ENCODE results near the gene ZNHIT3.

- TF ChIP-seq EZH2 (IDR thresholded peaks at IDR 0.05; ENCODE audit: borderline replicate concordance, control insufficient read depth, low read depth, low read length) (no peak), HDAC6 (IDR thresholded peaks at IDR 0.05; ENCODE audit: unreplicated experiment) (no peak), CREB1 (IDR thresholded peaks at IDR 0.05; ENCODE audit: low read depth) (no peak), CTCF (IDR thresholded peaks at IDR 0.05 in 2 of 3, conservative IDR thresholded peaks at IDR 0.05 in 1 of 3; ENCODE audit: control insufficient read depth in 2 of 3, extremely low read depth in 1 of 3, insufficient read depth in 1 of 3, low read depth in 3 of 3, low read length in 3 of 3) (no peak), FOXM1 (IDR thresholded peaks at IDR 0.05; ENCODE audit: low read depth, low read length) (no peak), RCOR1 (conservative IDR thresholded peaks at IDR 0.05; ENCODE audit: low read depth, low read length) (no peak), BACH1 (IDR thresholded peaks at IDR 0.05; ENCODE audit: borderline replicate concordance) (no peak), TAF1 (IDR thresholded peaks at IDR 0.05; ENCODE audit: borderline replicate concordance, low read depth, low read length) (no peak), CBX3 (IDR thresholded peaks at IDR 0.05; ENCODE audit: borderline replicate concordance, low read depth) (no peak), BCLAF1 (IDR thresholded peaks at IDR 0.05) (no peak)
Observed at GRCh38 chr17:36510636-36511035, 24.2 kb downstream of the ZNHIT3 start.
